ENCODE results near the gene CHTOP. TPM values are rescaled to one million over a fixed set of nuclear protein-coding genes. Genes with fewer than 3 reads are reported as not detected.

Gene CHTOP
- total RNA-seq, 1 donor from 2014 or later = 59.3 TPM

- H3K27me3 Mint-ChIP-seq (ENCODE audit: unreplicated experiment) = peaks cover 11% of the 10 kb centered on the region
- H3K4me3 Mint-ChIP-seq (ENCODE audit: unreplicated experiment) = peak overlapping the region; percentile 79
- peaks cover 47% of the 10 kb centered on the region for H3K4me1 Mint-ChIP-seq (ENCODE audit: unreplicated experiment)
- no peaks in the 10 kb centered on the region for H3K9me3 Mint-ChIP-seq (ENCODE audit: unreplicated experiment)
- no peak overlapping the region for H3K27ac Mint-ChIP-seq (ENCODE audit: unreplicated experiment)
- peaks cover 21% of the 10 kb centered on the region for H3K36me3 Mint-ChIP-seq (ENCODE audit: low read depth, unreplicated experiment)
- no peak for DNase-seq (ENCODE audit: low spot score)
- TF ChIP-seq CTCF (IDR thresholded peaks at IDR 0.05; ENCODE audit: unreplicated experiment) = no peak
Measured at GRCh38 chr1:153624965-153625611, 8.8 kb upstream of the CHTOP start.

- Mint-ChIP-seq H3K36me3 (ENCODE audit: low read depth, unreplicated experiment) (peaks cover 21% of the 10 kb centered on the region), H3K4me3 (ENCODE audit: unreplicated experiment) (peak overlapping the region; percentile 93), H3K9me3 (ENCODE audit: unreplicated experiment) (no peaks in the 10 kb centered on the region), H3K4me1 (ENCODE audit: unreplicated experiment) (peaks cover 47% of the 10 kb centered on the region), H3K27me3 (ENCODE audit: unreplicated experiment) (peaks cover 12% of the 10 kb centered on the region), H3K27ac (ENCODE audit: unreplicated experiment) (peak overlapping the region; percentile 93)
- no peak for TF ChIP-seq CTCF (IDR thresholded peaks at IDR 0.05; ENCODE audit: unreplicated experiment)
- DNase-seq (ENCODE audit: low spot score) = no peak
Measured at GRCh38 chr1:153626477-153626903, 7.4 kb upstream of the CHTOP start.

GRCh38 chr1:153626904-153627714 is 6.8 kb upstream of the CHTOP start, which contains the start of gene S100A13:
TSS of gene S100A13 (minus strand) at chr1:153627505. CDS start at chr1:153626472, 1,033 bp downstream.
- Mint-ChIP-seq H3K4me3 (ENCODE audit: unreplicated experiment) (peak within 1 kb of the TSS; percentile 93), H3K4me1 (ENCODE audit: unreplicated experiment) (peaks cover 47% of the 10 kb centered on the region), H3K27ac (ENCODE audit: unreplicated experiment) (peak within 1 kb of the TSS; percentile 93), H3K9me3 (ENCODE audit: unreplicated experiment) (no peaks in the 10 kb centered on the region), H3K27me3 (ENCODE audit: unreplicated experiment) (peaks cover 14% of the 10 kb centered on the region), H3K36me3 (ENCODE audit: low read depth, unreplicated experiment) (peaks cover 21% of the 10 kb centered on the region)
- no peak for TF ChIP-seq CTCF (IDR thresholded peaks at IDR 0.05; ENCODE audit: unreplicated experiment)
- DNase-seq (ENCODE audit: low spot score) = peak; percentile 88

- Mint-ChIP-seq H3K27ac (ENCODE audit: unreplicated experiment) (peak within 1 kb of the TSS; percentile 93), H3K36me3 (ENCODE audit: low read depth, unreplicated experiment) (peaks cover 22% of the 10 kb centered on the region), H3K27me3 (ENCODE audit: unreplicated experiment) (peaks cover 17% of the 10 kb centered on the region), H3K9me3 (ENCODE audit: unreplicated experiment) (peaks cover 3% of the 10 kb centered on the region), H3K4me3 (ENCODE audit: unreplicated experiment) (peak within 1 kb of the TSS; percentile 93), H3K4me1 (ENCODE audit: unreplicated experiment) (peaks cover 49% of the 10 kb centered on the region)
- peak; percentile 81 for TF ChIP-seq CTCF (IDR thresholded peaks at IDR 0.05; ENCODE audit: unreplicated experiment)
- DNase-seq (ENCODE audit: low spot score) = no peak
Measured at GRCh38 chr1:153627715-153628626, 5.9 kb upstream of the CHTOP start, which contains the start of gene S100A1. TSS of gene S100A1 (plus strand) at chr1:153628434. CDS start at chr1:153630522, 2,088 bp downstream.
